GM12878 (cell line): Measurements from ENCODE around the gene GPR62. TPM values are rescaled to one million over a fixed set of nuclear protein-coding genes. Genes with fewer than 3 reads are reported as not detected.

Experiments used
- ATF7 ChIP-seq: fragments of 450-650 bp; IDR thresholded peaks from 2 replicates; pipeline ENCODE4 v1.6.1; 2016; ENCODE audit warnings: low read depth, mild to moderate bottlenecking
- CREB1 ChIP-seq: IDR thresholded peaks from 2 replicates; pipeline ENCODE4 v1.6.1; 2012; ENCODE audit warnings: low read depth, mild to moderate bottlenecking, inconsistent platforms
- DPF2 ChIP-seq: fragments of 450-650 bp; IDR thresholded peaks from 2 replicates; pipeline ENCODE4 v1.6.1; 2017; ENCODE audit warnings: mild to moderate bottlenecking
- EGR1 ChIP-seq, 2 experiments: IDR thresholded peaks; 1 replicate in 1 of 2; 2 replicates in 1 of 2; pipeline ENCODE4 v1.6.1; 2011 to 2012; ENCODE audit warnings: low read depth in 2 of 2, low read length in 2 of 2, borderline replicate concordance in 1 of 2, mild to moderate bottlenecking in 1 of 2, moderate library complexity in 1 of 2
- EP300 ChIP-seq, 2 experiments: fragments of 150-350 bp in 1 of 2; IDR thresholded peaks; 2 replicates each; pipeline ENCODE4 v1.6.1; 2011 to 2012; ENCODE audit warnings: low read depth in 2 of 2, low read length in 2 of 2, borderline replicate concordance in 1 of 2, improper control_type of control experiment in 1 of 2, inconsistent platforms in 1 of 2; ENCODE audit not compliant: control insufficient read depth in 1 of 2
- KAT2A ChIP-seq: conservative IDR thresholded peaks from 2 replicates; pipeline ENCODE4 v1.6.1; 2011; ENCODE audit warnings: low read depth, low read length; ENCODE audit not compliant: control insufficient read depth
- NBN ChIP-seq: fragments of 450-650 bp; IDR thresholded peaks from 2 replicates; pipeline ENCODE4 v1.6.1; 2016
- NR2C1 ChIP-seq: fragments of 450-650 bp; IDR thresholded peaks from 2 replicates; pipeline ENCODE4 v1.6.1; 2017; ENCODE audit warnings: antibody characterized with exemption, mild to moderate bottlenecking, moderate library complexity
- NR2F1 ChIP-seq: fragments of 450-650 bp; conservative IDR thresholded peaks from 2 replicates; pipeline ENCODE4 v1.6.1; 2017; ENCODE audit warnings: mild to moderate bottlenecking
- PAX8 ChIP-seq: fragments of 450-650 bp; IDR thresholded peaks from 2 replicates; pipeline ENCODE4 v1.6.1; 2017; ENCODE audit warnings: mild to moderate bottlenecking, moderate library complexity
- PBX3 ChIP-seq: IDR thresholded peaks from 2 replicates; pipeline ENCODE4 v1.6.1; 2011; ENCODE audit warnings: mild to moderate bottlenecking, low read depth, low read length, moderate library complexity; ENCODE audit not compliant: insufficient replicate concordance
- POLR2AphosphoS2 ChIP-seq: IDR thresholded peaks from 2 replicates; pipeline ENCODE4 v1.6.1; 2011; ENCODE audit warnings: low read depth, mild to moderate bottlenecking, low read length, improper control_type of control experiment, moderate library complexity
- RAD51 ChIP-seq: fragments of 450-650 bp; IDR thresholded peaks from 2 replicates; pipeline ENCODE4 v1.6.1; 2016; ENCODE audit warnings: moderate library complexity, mild to moderate bottlenecking, inconsistent platforms
- RELA ChIP-seq: fragments of 450-650 bp; IDR thresholded peaks from 2 replicates; pipeline ENCODE4 v1.8.0; 2014; ENCODE audit warnings: borderline replicate concordance; ENCODE audit not compliant: partially characterized antibody
- SPI1 ChIP-seq: IDR thresholded peaks from 2 replicates; pipeline ENCODE4 v1.6.1; 2011; ENCODE audit warnings: low read depth, mild to moderate bottlenecking, low read length, moderate library complexity, borderline replicate concordance; ENCODE audit not compliant: insufficient read depth
- TAF1 ChIP-seq: IDR thresholded peaks from 2 replicates; pipeline ENCODE4 v1.6.1; 2011; ENCODE audit warnings: mild to moderate bottlenecking, low read depth, low read length, borderline replicate concordance
- ZBTB33 ChIP-seq: fragments of 450-650 bp; IDR thresholded peaks from 2 replicates; pipeline ENCODE4 v1.6.1; 2017; ENCODE audit warnings: mild to moderate bottlenecking
- ZNF24 ChIP-seq: fragments of 450-650 bp; IDR thresholded peaks from 2 replicates; pipeline ENCODE4 v1.6.1; 2017; ENCODE audit warnings: antibody characterized with exemption, mild to moderate bottlenecking
- polyA plus RNA-seq, 11 experiments: library from polyadenylated mRNA; depleted of rRNA in 4 of 11; unstranded in 6 of 11; stranded (reverse) in 5 of 11; fragments of >200 nt; fragmentation: Nextera tagmentation in 4 of 11; fragmentation: Illumina TruSeq in 1 of 11; extraction: Ambion mirVana in 4 of 11; extraction: Trizol in 1 of 11; gene quantifications; 1 replicate in 1 of 11; 2 replicates in 10 of 11; pipeline versions ENCODE4 v1.2.1 to v1.2.3, GENCODE V29; 2011 to 2016; ENCODE audit warnings: inconsistent platforms in 2 of 11, missing spikeins in 2 of 11, low read depth in 1 of 11
- total RNA-seq, 4 experiments: library from RNA; depleted of rRNA in 3 of 4; stranded (reverse); fragments of >200 nt in 3 of 4; fragmentation: Illumina TruSeq in 1 of 4; extraction: Trizol in 1 of 4; gene quantifications; 2 replicates each; pipeline versions ENCODE4 v1.2.1 to v1.2.3, GENCODE V29; 2013 to 2021
- TF ChIP-seq, protein P1 (sequence below): fragments of 450-650 bp; formaldehyde crosslinking; IDR thresholded peaks from 2 replicates; pipeline ENCODE4 v1.4.0; 2020; ENCODE audit warnings: mild to moderate bottlenecking, moderate library complexity
- TF ChIP-seq, protein P2 (sequence below), 3 experiments: IDR thresholded peaks in 2 of 3; conservative IDR thresholded peaks in 1 of 3; 2 replicates each; pipeline ENCODE4 v1.5.1; 2011; ENCODE audit warnings: low read depth in 3 of 3, low read length in 3 of 3, mild to moderate bottlenecking in 3 of 3, control low read depth in 2 of 3, moderate library complexity in 2 of 3, inconsistent platforms in 1 of 3, mixed read lengths in 1 of 3; ENCODE audit not compliant: control insufficient read depth in 2 of 3, insufficient read depth in 1 of 3; ENCODE audit errors: extremely low read depth in 1 of 3

GPR62 gene
- total and polyA plus RNA-seq, 10 of the 15 experiments (the other 5 are each of a cell fraction or from before 2014, with no cell fraction given) = not detected

DNA sequence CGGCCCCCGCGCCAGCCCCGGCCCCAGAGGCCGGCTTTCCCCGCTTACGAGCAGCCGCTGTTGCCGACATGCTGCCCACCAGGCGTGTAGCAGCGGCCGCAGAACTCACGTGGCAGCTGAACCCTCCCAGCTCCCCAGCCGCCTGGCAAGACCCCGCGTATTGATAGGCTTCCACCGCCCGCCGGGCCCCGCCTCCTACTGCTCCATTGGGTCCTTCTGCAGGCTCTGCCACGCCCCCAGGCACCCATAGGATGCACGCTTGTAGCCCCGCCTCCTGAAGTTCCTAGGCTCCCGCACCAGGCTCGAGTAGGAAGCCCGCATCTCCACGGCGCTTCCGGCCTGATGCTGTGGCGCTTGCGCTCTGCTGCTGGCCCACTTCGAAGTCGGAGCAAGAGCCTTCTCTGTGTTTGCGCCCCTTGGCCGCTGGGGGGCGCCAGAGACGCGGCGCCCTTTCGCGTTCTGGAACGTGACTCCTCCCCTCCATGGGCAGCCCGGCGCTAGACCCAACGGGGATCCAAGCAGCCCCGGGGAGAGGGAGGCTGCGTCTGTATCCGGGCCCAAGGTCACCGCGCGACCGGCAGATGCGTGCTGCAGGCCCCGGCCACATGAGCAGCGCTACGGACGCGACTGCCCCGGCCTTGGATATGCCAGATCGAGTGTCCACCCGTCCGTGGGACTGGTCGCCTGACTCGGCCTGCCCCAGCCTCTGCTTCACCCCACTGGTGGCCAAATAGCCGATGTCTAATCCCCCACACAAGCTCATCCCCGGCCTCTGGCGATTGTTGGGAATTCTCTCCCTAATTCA, 13.2 kb upstream of the GPR62 start, which contains the start of the genes PARP3 and RRP9 (continued):
- TF ChIP-seq, protein P1, sequence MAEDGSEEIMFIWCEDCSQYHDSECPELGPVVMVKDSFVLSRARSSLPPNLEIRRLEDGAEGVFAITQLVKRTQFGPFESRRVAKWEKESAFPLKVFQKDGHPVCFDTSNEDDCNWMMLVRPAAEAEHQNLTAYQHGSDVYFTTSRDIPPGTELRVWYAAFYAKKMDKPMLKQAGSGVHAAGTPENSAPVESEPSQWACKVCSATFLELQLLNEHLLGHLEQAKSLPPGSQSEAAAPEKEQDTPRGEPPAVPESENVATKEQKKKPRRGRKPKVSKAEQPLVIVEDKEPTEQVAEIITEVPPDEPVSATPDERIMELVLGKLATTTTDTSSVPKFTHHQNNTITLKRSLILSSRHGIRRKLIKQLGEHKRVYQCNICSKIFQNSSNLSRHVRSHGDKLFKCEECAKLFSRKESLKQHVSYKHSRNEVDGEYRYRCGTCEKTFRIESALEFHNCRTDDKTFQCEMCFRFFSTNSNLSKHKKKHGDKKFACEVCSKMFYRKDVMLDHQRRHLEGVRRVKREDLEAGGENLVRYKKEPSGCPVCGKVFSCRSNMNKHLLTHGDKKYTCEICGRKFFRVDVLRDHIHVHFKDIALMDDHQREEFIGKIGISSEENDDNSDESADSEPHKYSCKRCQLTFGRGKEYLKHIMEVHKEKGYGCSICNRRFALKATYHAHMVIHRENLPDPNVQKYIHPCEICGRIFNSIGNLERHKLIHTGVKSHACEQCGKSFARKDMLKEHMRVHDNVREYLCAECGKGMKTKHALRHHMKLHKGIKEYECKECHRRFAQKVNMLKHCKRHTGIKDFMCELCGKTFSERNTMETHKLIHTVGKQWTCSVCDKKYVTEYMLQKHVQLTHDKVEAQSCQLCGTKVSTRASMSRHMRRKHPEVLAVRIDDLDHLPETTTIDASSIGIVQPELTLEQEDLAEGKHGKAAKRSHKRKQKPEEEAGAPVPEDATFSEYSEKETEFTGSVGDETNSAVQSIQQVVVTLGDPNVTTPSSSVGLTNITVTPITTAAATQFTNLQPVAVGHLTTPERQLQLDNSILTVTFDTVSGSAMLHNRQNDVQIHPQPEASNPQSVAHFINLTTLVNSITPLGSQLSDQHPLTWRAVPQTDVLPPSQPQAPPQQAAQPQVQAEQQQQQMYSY (CRISPR knock-in tag) = no peak
- TF ChIP-seq EP300 (IDR thresholded peaks at IDR 0.05; ENCODE audit: borderline replicate concordance in 1 of 2, control insufficient read depth in 1 of 2, low read depth in 2 of 2, low read length in 2 of 2) = peak in 1 of 2 experiments; percentile 38; a peak in 1 of 4 replicates
- peak; percentile 48 for TF ChIP-seq RELA
- TF ChIP-seq TAF1 = peak; percentile 79; the same call in 1 of the 2 replicates
- peak; percentile 78 for TF ChIP-seq NBN
- TF ChIP-seq EGR1 (IDR thresholded peaks at IDR 0.05; ENCODE audit: borderline replicate concordance in 1 of 2, low read depth in 2 of 2, low read length in 2 of 2) = 0 out of 3 replicates have a peak, but pooled peaks of 1 of the 2 experiments have one; percentile 2
- no peak for TF ChIP-seq KAT2A
- TF ChIP-seq PBX3 = peak; percentile 27
- TF ChIP-seq POLR2AphosphoS2 = peak; percentile 37; the same call in 1 of the 2 replicates
- TF ChIP-seq ZBTB33 = no peak
- peak; percentile 88 for TF ChIP-seq NR2C1
- no peak for TF ChIP-seq ATF7
- peak; percentile 83 for TF ChIP-seq NR2F1
- peak; percentile 45; the same call in 1 of the 2 replicates for TF ChIP-seq CREB1
- TF ChIP-seq RAD51 = peak; percentile 79
- TF ChIP-seq SPI1 = 0 out of 2 replicates have a peak, but pooled peaks have one; percentile 19
- TF ChIP-seq, protein P2, sequence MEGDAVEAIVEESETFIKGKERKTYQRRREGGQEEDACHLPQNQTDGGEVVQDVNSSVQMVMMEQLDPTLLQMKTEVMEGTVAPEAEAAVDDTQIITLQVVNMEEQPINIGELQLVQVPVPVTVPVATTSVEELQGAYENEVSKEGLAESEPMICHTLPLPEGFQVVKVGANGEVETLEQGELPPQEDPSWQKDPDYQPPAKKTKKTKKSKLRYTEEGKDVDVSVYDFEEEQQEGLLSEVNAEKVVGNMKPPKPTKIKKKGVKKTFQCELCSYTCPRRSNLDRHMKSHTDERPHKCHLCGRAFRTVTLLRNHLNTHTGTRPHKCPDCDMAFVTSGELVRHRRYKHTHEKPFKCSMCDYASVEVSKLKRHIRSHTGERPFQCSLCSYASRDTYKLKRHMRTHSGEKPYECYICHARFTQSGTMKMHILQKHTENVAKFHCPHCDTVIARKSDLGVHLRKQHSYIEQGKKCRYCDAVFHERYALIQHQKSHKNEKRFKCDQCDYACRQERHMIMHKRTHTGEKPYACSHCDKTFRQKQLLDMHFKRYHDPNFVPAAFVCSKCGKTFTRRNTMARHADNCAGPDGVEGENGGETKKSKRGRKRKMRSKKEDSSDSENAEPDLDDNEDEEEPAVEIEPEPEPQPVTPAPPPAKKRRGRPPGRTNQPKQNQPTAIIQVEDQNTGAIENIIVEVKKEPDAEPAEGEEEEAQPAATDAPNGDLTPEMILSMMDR (IDR thresholded peaks at IDR 0.05 in 2 of 3, conservative IDR thresholded peaks at IDR 0.05 in 1 of 3; ENCODE audit: control insufficient read depth in 2 of 3, extremely low read depth in 1 of 3, insufficient read depth in 1 of 3, low read depth in 3 of 3, low read length in 3 of 3) = peak; percentile 99 to 100 (median 99); a peak in 5 of 6 replicates
- TF ChIP-seq DPF2 = peak; percentile 44
- no peak for TF ChIP-seq PAX8
- TF ChIP-seq ZNF24 = peak; percentile 12; the same call in 1 of the 2 replicates
